Measurements from ENCODE around the gene NEK1. TPM values are rescaled to one million over a fixed set of nuclear protein-coding genes. Genes with fewer than 3 reads are reported as not detected.

The NEK1 gene
- total RNA-seq, 6 experiments from 2014 or later = 9.4 to 11.1 (median 10.0) TPM

- Mint-ChIP-seq H3K36me3 (ENCODE audit: low read depth) (peaks cover 23% of the 10 kb centered on the region), H3K9me3 (no peaks in the 10 kb centered on the region; the same call in 1 of the 2 replicates), H3K27ac (no peak overlapping the region), H3K4me1 (ENCODE audit: low read depth) (peaks cover 7% of the 10 kb centered on the region; the same call in 1 of the 2 replicates), H3K4me3 (no peak overlapping the region), H3K27me3 (ENCODE audit: insufficient read depth) (no peaks in the 10 kb centered on the region)
- TF ChIP-seq, protein P1, sequence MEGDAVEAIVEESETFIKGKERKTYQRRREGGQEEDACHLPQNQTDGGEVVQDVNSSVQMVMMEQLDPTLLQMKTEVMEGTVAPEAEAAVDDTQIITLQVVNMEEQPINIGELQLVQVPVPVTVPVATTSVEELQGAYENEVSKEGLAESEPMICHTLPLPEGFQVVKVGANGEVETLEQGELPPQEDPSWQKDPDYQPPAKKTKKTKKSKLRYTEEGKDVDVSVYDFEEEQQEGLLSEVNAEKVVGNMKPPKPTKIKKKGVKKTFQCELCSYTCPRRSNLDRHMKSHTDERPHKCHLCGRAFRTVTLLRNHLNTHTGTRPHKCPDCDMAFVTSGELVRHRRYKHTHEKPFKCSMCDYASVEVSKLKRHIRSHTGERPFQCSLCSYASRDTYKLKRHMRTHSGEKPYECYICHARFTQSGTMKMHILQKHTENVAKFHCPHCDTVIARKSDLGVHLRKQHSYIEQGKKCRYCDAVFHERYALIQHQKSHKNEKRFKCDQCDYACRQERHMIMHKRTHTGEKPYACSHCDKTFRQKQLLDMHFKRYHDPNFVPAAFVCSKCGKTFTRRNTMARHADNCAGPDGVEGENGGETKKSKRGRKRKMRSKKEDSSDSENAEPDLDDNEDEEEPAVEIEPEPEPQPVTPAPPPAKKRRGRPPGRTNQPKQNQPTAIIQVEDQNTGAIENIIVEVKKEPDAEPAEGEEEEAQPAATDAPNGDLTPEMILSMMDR (IDR thresholded peaks at IDR 0.05) = no peak
- no peak for DNase-seq
These were observed 121.2 kb downstream of the NEK1 start for GRCh38 chr4:169491211-169491610.

DNA sequence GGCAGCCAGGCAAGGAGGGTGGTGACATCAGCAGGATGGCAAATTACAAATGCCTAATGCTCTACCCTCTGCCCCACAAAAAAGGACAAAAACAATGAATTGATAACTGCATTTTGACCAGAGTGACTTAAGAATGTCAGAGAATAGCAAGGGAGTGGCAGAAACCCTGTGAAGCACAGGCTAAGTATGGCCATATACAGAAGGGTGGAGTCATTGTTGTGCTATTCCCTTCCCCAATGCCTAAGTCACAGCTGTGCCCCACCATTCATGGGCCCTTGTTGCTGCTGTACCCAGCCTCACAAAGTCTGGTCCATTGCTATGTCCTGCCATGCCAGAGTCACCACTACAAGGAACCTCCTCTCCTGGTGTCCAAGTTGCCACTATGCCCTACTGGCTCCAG lies 123.1 kb downstream of the NEK1 start:
- no peak overlapping the region for H3K4me3 Mint-ChIP-seq
- no peaks in the 10 kb centered on the region; the same call in 1 of the 2 replicates for H3K9me3 Mint-ChIP-seq
- H3K36me3 Mint-ChIP-seq (ENCODE audit: low read depth) = peaks cover 23% of the 10 kb centered on the region
- no peak overlapping the region for H3K27ac Mint-ChIP-seq
- peaks cover 23% of the 10 kb centered on the region for H3K4me1 Mint-ChIP-seq (ENCODE audit: low read depth)
- TF ChIP-seq, protein P1 (IDR thresholded peaks at IDR 0.05) = no peak
- no peaks in the 10 kb centered on the region for H3K27me3 Mint-ChIP-seq (ENCODE audit: insufficient read depth)
- DNase-seq = no peak

- Mint-ChIP-seq H3K36me3 (ENCODE audit: low read depth) (peaks cover 26% of the 10 kb centered on the region), H3K4me1 (ENCODE audit: low read depth) (peaks cover 18% of the 10 kb centered on the region), H3K27ac (no peak overlapping the region; the same call in 1 of the 2 replicates), H3K9me3 (peaks cover 5% of the 10 kb centered on the region; the same call in 1 of the 2 replicates), H3K4me3 (peak overlapping the region; percentile 35; the same call in 1 of the 2 replicates), H3K27me3 (ENCODE audit: insufficient read depth) (no peaks in the 10 kb centered on the region)
- TF ChIP-seq, protein P1 (IDR thresholded peaks at IDR 0.05) = peak; percentile 78
- DNase-seq = peak; percentile 49
These were observed 126.3 kb downstream of the NEK1 start for GRCh38 chr4:169485791-169486742.

GRCh38 chr4:169485086-169485485 lies 127.3 kb downstream of the NEK1 start:
- TF ChIP-seq, protein P1 (IDR thresholded peaks at IDR 0.05) = no peak
- peak; percentile 7 for DNase-seq
- Mint-ChIP-seq H3K9me3 (peaks cover 5% of the 10 kb centered on the region; the same call in 1 of the 2 replicates), H3K36me3 (ENCODE audit: low read depth) (peaks cover 24% of the 10 kb centered on the region), H3K27ac (peak overlapping the region; percentile 32; the same call in 1 of the 2 replicates), H3K4me3 (no peak overlapping the region), H3K27me3 (ENCODE audit: insufficient read depth) (no peaks in the 10 kb centered on the region; the same call in 1 of the 2 replicates), H3K4me1 (ENCODE audit: low read depth) (peaks cover 18% of the 10 kb centered on the region)

- Mint-ChIP-seq H3K4me1 (ENCODE audit: low read depth) (peaks cover 18% of the 10 kb centered on the region), H3K9me3 (peaks cover 5% of the 10 kb centered on the region; the same call in 1 of the 2 replicates), H3K27ac (peak overlapping the region; percentile 56), H3K27me3 (ENCODE audit: insufficient read depth) (no peaks in the 10 kb centered on the region; the same call in 1 of the 2 replicates), H3K4me3 (no peak overlapping the region), H3K36me3 (ENCODE audit: low read depth) (peaks cover 23% of the 10 kb centered on the region)
- DNase-seq = no peak
- TF ChIP-seq, protein P1 (IDR thresholded peaks at IDR 0.05) = peak; percentile 30; the same call in 1 of the 2 replicates
These were observed 127.9 kb downstream of the NEK1 start for GRCh38 chr4:169484485-169484884.
